PC-3 (cell line): ENCODE results near the gene ABLIM2. TPM values are rescaled to one million over a fixed set of nuclear protein-coding genes. Genes with fewer than 3 reads are reported as not detected.

Experiments
- ATAC-seq: fragments of 200-7000 bp; cut with Tn5 transposase; 2 replicates; pipeline ENCODE4 v1.9.1; 2020; ENCODE audit warnings: mild to moderate bottlenecking, moderate library complexity
- BruUV-seq: library from RNA; stranded (reverse); fragments of 400-500 nt; replicated peaks from 2 replicates; lab custom pipeline; 2021; lab: Mats Ljungman, UMichigan
- CTCF ChIA-PET: fragments of 300-600 bp; sonication (Branson Sonifier 250); formaldehyde crosslinking; loops from one replicate; lab custom pipeline; 2022; ENCODE audit warnings: antibody characterized with exemption; lab: Charles Lee
- POLR2A ChIA-PET: fragments of 300-600 bp; sonication (Branson Sonifier 250); formaldehyde crosslinking; loops from one replicate; lab custom pipeline; 2022; ENCODE audit warnings: antibody characterized with exemption; ENCODE audit not compliant: unreplicated experiment; lab: Charles Lee
- DNase-seq: peaks from one replicate; pipeline ENCODE4 v3.0.0-alpha.2; 2015
- H2AFZ ChIP-seq: fragments of 300-600 bp; sonication (generic); 2 replicates; pipeline ENCODE4 v1.6.0; 2016; ENCODE audit warnings: antibody characterized with exemption, low read length
- H3F3A ChIP-seq: fragments of 300-600 bp; sonication (generic); one replicate; pipeline ENCODE4 v1.6.0; 2017; ENCODE audit warnings: antibody characterized with exemption, low read length, control low read depth, mild to moderate bottlenecking; ENCODE audit not compliant: unreplicated experiment
- H3K27ac ChIP-seq: fragments of 300-600 bp; sonication (generic); 2 replicates; pipeline ENCODE4 v1.5.1; 2016; ENCODE audit warnings: mild to moderate bottlenecking, low read length
- H3K27me3 ChIP-seq: fragments of 300-600 bp; sonication (generic); 2 replicates; pipeline ENCODE4 v1.6.1; 2016; ENCODE audit warnings: low read length, mixed read lengths
- H3K36me3 ChIP-seq: fragments of 300-600 bp; sonication (generic); 2 replicates; pipeline ENCODE4 v1.6.1; 2016; ENCODE audit warnings: low read depth, mixed run types, low read length, mixed read lengths
- H3K4me1 ChIP-seq: fragments of 300-600 bp; sonication (generic); 2 replicates; pipeline ENCODE4 v1.5.1; 2016; ENCODE audit warnings: low read length; ENCODE audit not compliant: insufficient read depth
- H3K4me2 ChIP-seq: fragments of 300-600 bp; sonication (generic); 2 replicates; pipeline ENCODE4 v1.6.0; 2016; ENCODE audit warnings: low read length
- H3K4me3 ChIP-seq: fragments of 300-600 bp; sonication (generic); 2 replicates; pipeline ENCODE4 v1.5.1; 2016; ENCODE audit warnings: mild to moderate bottlenecking, low read length, mixed read lengths
- H3K79me2 ChIP-seq: fragments of 300-600 bp; sonication (generic); 2 replicates; pipeline ENCODE4 v1.6.1; 2017; ENCODE audit warnings: low read length, mixed read lengths
- H3K9ac ChIP-seq: fragments of 300-600 bp; sonication (generic); 2 replicates; pipeline ENCODE4 v1.6.0; 2016; ENCODE audit warnings: mild to moderate bottlenecking, low read length
- H3K9me2 ChIP-seq: fragments of 300-600 bp; sonication (generic); replicated peaks from 2 replicates; pipeline ENCODE4 v1.6.1; 2016; ENCODE audit warnings: mixed run types, low read length, mixed read lengths
- H3K9me3 ChIP-seq: fragments of 300-600 bp; sonication (generic); 2 replicates; pipeline ENCODE4 v1.6.1; 2016; ENCODE audit warnings: low read length, mixed read lengths
- H4K20me1 ChIP-seq: fragments of 300-600 bp; sonication (generic); 2 replicates; pipeline ENCODE4 v1.6.1; 2016; ENCODE audit warnings: low read length, mixed read lengths
- CTCF ChIP-seq: fragments of 300-600 bp; sonication (generic); conservative IDR thresholded peaks from 2 replicates; pipeline ENCODE4 v1.5.1; 2017; ENCODE audit warnings: antibody characterized with exemption, low read depth, mild to moderate bottlenecking, low read length
- EZH2 ChIP-seq: fragments of 300-600 bp; sonication (generic); IDR thresholded peaks from one replicate; pipeline ENCODE4 v1.6.1; 2017; ENCODE audit warnings: antibody characterized with exemption, mild to moderate bottlenecking, low read length; ENCODE audit not compliant: unreplicated experiment
- EZH2phosphoT487 ChIP-seq: fragments of 300-600 bp; sonication (generic); IDR thresholded peaks from 2 replicates; pipeline ENCODE4 v1.6.1; 2018; ENCODE audit warnings: mild to moderate bottlenecking, antibody characterized with exemption, low read length, borderline replicate concordance
- intact Hi-C: fragments of 100-400 bp; cut with micrococcal nuclease; formaldehyde crosslinking; loops from 2 replicates; pipeline ENCODE4 v1.9.0; 2023
- total RNA-seq: library from RNA; depleted of rRNA; stranded (reverse); fragments of >200 nt; gene quantifications from 2 replicates; pipeline ENCODE4 v1.2.3, GENCODE V29; 2014

Gene ABLIM2
- total RNA-seq, 1 experiment from 2014 or later, result 3.2 TPM

DNA sequence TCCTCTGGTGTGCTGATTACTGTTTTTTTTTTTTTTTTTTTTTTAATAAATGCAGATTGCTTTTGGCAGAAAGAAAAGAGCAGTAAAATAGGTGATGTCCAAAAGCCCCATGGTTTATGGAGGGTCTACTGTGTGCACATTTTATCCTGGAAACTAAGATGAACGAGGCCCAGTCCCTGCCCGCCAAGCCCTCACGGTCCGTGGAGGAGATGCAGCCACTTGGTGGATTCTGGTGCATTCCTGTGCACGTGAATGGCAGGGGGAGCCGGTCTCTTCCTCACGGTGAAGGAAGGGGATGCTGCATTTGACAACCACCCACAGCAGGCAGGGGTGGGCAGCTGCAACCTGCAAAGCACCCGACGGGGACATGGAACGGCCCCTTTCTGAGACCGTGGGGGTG, 118.8 kb downstream of the ABLIM2 start:
- ChIA-PET CTCF (no interaction called here), POLR2A (no interaction called here)
- Histone ChIP-seq H3K9ac (no peak overlapping the region), H3F3A (no peaks in the 10 kb centered on the region), H3K27me3 (no peaks in the 10 kb centered on the region), H3K27ac (no peak overlapping the region), H3K4me3 (no peak overlapping the region), H3K9me3 (no peaks in the 10 kb centered on the region), H3K79me2 (no peaks in the 10 kb centered on the region), H2AFZ (no peak overlapping the region), H3K9me2 (no peaks in the 10 kb centered on the region), H3K4me1 (no peaks in the 10 kb centered on the region), H3K4me2 (no peak overlapping the region), H3K36me3 (no peaks in the 10 kb centered on the region), H4K20me1 (no peaks in the 10 kb centered on the region)
- DNase-seq, result no peak
- intact Hi-C loops, result no loop called here
- ATAC-seq, result no peak
- BruUV-seq, result no TSS peak
- TF ChIP-seq EZH2, result no peak
- no peak for TF ChIP-seq EZH2phosphoT487
- TF ChIP-seq CTCF, result no peak

DNA sequence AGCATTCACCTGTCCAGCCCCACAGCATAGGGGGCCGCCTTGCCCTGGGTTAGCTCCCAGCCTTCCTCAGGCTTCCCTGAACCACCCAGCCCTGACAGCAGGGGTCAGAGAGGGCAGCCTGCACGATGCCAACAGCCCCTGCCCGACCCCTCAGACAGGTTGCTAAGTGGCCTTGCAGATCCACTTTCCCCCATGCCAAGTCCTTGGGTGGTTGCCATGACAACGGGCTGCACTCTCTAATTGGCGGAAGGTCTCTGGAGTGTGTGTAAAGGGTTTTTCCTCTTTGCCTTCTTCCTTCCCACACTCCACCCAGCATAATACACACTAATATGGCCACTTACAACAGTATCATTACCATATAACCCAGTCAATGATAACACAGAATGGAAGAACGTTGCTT, 119.3 kb downstream of the ABLIM2 start:
- no peak overlapping the region for H3K4me2 ChIP-seq
- no peaks in the 10 kb centered on the region for H3K79me2 ChIP-seq
- ChIA-PET POLR2A (no interaction called here), CTCF (no interaction called here)
- no peak overlapping the region for H2AFZ ChIP-seq
- no peaks in the 10 kb centered on the region for H3K9me2 ChIP-seq
- TF ChIP-seq CTCF (no peak), EZH2phosphoT487 (no peak), EZH2 (no peak)
- H3K27me3 ChIP-seq, result no peaks in the 10 kb centered on the region
- no peaks in the 10 kb centered on the region for H4K20me1 ChIP-seq
- H3K36me3 ChIP-seq, result no peaks in the 10 kb centered on the region
- ATAC-seq (no peak), DNase-seq (no peak)
- no peak overlapping the region for H3K4me3 ChIP-seq
- H3K9ac ChIP-seq, result no peak overlapping the region
- H3K27ac ChIP-seq, result no peak overlapping the region
- no TSS peak for BruUV-seq
- H3K4me1 ChIP-seq, result no peaks in the 10 kb centered on the region
- no peaks in the 10 kb centered on the region for H3F3A ChIP-seq
- intact Hi-C loops, result no loop called here
- no peaks in the 10 kb centered on the region for H3K9me3 ChIP-seq

DNA sequence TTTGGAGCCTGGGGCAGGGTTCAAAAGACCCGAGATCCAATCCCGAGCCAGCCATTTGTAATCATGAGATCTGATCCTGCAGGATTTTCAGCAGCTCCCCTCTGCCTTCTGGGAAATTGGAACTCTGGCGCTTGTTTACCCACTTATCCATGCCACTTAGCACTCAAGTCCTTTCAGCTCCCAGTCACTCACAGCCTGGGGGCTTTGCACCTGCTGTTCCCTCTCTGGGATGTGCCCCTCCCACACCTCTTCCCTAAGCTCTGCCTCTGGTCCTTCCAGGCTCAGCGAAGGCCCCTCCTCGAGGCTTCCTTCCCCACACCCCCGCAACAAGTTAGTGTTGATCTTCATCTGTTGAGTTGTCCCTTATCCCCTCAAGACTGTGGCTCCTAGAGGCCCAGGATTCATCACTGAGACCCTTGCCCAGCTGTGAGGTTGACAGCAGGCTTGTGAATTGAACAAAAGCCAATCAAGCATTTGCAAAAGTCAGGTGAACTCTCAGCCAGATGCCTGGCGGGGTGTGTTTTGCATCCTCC, 119.8 kb downstream of the ABLIM2 start:
- H4K20me1 ChIP-seq, result no peaks in the 10 kb centered on the region
- no peaks in the 10 kb centered on the region for H3F3A ChIP-seq
- no peak for ATAC-seq
- no peak overlapping the region for H3K9ac ChIP-seq
- no peaks in the 10 kb centered on the region for H3K9me2 ChIP-seq
- intact Hi-C loops, result no loop called here
- no peaks in the 10 kb centered on the region for H3K27me3 ChIP-seq
- H3K27ac ChIP-seq, result no peak overlapping the region
- no peak overlapping the region for H3K4me3 ChIP-seq
- H3K36me3 ChIP-seq, result no peaks in the 10 kb centered on the region
- ChIA-PET CTCF (no interaction called here), POLR2A (no interaction called here)
- no peak for DNase-seq
- no TSS peak for BruUV-seq
- TF ChIP-seq EZH2 (no peak), CTCF (no peak), EZH2phosphoT487 (no peak)
- H3K4me2 ChIP-seq, result no peak overlapping the region
- no peaks in the 10 kb centered on the region for H3K9me3 ChIP-seq
- H2AFZ ChIP-seq, result no peak overlapping the region
- no peaks in the 10 kb centered on the region for H3K79me2 ChIP-seq
- no peaks in the 10 kb centered on the region for H3K4me1 ChIP-seq
